Dermis microvascular lymphatic vessel endothelial cell (primary cell): ENCODE results near the gene FNDC4. TPM values are rescaled to one million over a fixed set of nuclear protein-coding genes. Genes with fewer than 3 reads are reported as not detected.

ENCODE experiments used
- DNase-seq, 2 donors: peaks; one replicate each; pipeline versions ENCODE4 v3.0.0 to v3.0.0-alpha.2; 2010; ENCODE audit warnings: low read depth in 2 of 2
- total RNA-seq: library from RNA; depleted of rRNA; stranded (reverse); fragments of >200 nt; gene quantifications from 2 replicates; pipeline ENCODE4 v1.2.1, GENCODE V29; 2014

Gene FNDC4
- total RNA-seq, 1 donor from 2014 or later, result 10.0 TPM

- peak in 1 of 2 donors; percentile 17 for DNase-seq
These were observed 586 bp downstream of the FNDC4 start for GRCh38 chr2:27494284-27494943.

- no peak for DNase-seq
These were observed 1.1 kb downstream of the FNDC4 start for GRCh38 chr2:27493948-27494283.

DNA sequence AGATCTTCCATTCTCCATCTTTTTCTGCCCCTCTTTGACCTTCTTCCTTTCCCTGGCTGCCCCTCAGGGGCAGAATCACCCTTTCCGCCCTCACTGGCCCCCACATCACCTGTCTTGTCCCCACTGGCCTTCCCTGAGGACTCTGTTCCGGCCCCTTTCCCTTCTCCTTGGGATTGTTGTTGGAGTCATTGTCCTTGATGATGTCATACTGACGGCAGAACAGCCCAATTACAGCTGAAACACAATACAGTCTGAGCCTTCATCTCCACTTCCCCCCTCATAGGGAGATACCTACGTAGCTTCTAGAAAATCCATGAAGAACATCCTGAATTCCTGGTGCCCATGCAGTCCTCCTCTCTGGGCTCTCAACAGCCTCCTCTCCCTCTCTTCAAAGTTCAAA is 2.4 kb downstream of the FNDC4 start:
- no peak for DNase-seq

- DNase-seq, result peak; percentile 98 to 99
These were observed 5.3 kb downstream of the FNDC4 start, which contains the start of gene IFT172 for GRCh38 chr2:27489498-27490397. TSS of gene IFT172 (minus strand) at chr2:27489743. CDS start at chr2:27489653, 90 bp downstream.

- peak in 1 of 2 donors; percentile 36 for DNase-seq
These were observed 5.9 kb downstream of the FNDC4 start for GRCh38 chr2:27489118-27489497.

GRCh38 chr2:27485496-27485895 is 9.5 kb downstream of the FNDC4 start:
- DNase-seq, result no peak

- no peak for DNase-seq
These were observed 23.0 kb downstream of the FNDC4 start for GRCh38 chr2:27471961-27472360.

DNA sequence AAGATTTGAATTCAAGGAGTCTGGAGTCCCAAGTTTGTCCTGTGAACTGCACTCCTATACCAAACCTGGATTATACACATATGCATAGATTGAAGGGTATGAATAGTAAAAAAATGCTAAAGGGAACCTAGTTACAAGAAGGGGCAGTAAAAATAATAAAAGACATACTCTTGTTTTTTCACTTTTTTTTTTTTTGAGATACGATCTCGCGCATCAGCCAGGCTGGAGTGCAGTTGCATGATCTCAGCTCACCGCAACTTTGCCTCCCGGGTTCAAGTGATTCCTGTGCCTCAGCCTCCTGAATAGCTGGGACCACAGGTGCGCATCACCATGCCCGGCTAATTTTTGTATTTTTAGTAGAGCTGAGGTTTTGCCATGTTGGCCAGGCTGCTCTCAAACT is 30.6 kb downstream of the FNDC4 start:
- no peak for DNase-seq

- DNase-seq, result no peak
These were observed 33.9 kb downstream of the FNDC4 start for GRCh38 chr2:27461118-27461517.

GRCh38 chr2:27453968-27454367 is 41.0 kb downstream of the FNDC4 start:
- no peak for DNase-seq

- DNase-seq, result no peak
These were observed 43.9 kb downstream of the FNDC4 start for GRCh38 chr2:27451095-27451494.

DNA sequence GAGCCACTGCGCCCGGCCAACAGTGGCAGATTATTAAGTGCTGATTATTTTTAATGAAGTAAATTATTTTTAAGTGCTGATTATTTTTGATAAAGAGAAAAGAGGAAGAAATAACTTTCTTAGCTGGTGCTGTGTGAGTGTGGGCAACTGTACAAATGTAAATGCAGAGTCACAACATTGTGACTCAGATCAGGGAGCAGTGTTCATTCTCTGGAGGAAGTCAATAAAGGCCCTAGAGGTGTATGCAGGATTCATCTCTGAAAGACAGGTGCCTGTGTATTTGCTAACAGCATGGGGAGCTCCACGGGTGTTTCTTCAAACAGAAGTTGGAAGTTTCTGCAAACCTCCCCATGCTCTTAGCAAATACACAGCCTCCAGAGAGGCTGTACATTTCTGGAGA is 46.6 kb downstream of the FNDC4 start:
- no peak for DNase-seq

- no peak for DNase-seq
These were observed 48.9 kb downstream of the FNDC4 start for GRCh38 chr2:27446057-27446456.

GRCh38 chr2:27445615-27446014 is 49.4 kb downstream of the FNDC4 start:
- DNase-seq, result no peak

DNA sequence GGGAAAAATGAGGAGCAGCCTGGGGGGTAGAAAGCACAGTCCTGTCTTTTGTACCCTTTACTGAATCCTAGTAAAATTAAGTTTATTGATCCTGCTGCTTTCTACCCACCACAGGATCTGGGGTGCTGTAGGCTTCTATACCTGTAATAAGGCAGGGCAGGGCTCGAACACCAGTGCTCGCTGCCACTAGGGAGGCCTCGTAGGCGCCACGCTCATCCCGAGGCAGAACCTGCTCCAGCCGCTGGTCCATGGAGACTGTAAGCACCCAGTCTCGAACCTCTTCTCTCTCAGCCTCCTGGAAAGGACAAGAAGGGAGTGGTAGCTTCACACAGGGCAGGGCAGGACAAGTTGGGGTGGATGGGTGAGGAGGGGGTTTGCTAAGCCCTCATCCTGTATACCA is 49.8 kb downstream of the FNDC4 start:
- no peak for DNase-seq

DNA sequence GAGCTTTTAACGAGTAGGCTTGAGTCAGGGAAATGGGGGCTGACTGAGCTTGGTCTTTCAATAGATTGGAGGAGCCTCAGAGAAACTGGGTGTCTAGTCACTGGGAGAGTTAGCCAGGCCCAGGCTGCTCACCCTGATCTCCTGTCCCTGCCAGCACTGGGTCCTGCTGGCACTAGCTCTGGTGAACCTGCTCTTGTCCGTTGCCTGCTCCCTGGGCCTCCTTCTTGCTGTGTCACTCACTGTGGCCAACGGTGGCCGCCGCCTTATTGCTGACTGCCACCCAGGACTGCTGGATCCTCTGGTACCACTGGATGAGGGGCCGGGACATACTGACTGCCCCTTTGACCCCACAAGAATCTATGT is 52.1 kb downstream of the FNDC4 start:
- no peak for DNase-seq

DNA sequence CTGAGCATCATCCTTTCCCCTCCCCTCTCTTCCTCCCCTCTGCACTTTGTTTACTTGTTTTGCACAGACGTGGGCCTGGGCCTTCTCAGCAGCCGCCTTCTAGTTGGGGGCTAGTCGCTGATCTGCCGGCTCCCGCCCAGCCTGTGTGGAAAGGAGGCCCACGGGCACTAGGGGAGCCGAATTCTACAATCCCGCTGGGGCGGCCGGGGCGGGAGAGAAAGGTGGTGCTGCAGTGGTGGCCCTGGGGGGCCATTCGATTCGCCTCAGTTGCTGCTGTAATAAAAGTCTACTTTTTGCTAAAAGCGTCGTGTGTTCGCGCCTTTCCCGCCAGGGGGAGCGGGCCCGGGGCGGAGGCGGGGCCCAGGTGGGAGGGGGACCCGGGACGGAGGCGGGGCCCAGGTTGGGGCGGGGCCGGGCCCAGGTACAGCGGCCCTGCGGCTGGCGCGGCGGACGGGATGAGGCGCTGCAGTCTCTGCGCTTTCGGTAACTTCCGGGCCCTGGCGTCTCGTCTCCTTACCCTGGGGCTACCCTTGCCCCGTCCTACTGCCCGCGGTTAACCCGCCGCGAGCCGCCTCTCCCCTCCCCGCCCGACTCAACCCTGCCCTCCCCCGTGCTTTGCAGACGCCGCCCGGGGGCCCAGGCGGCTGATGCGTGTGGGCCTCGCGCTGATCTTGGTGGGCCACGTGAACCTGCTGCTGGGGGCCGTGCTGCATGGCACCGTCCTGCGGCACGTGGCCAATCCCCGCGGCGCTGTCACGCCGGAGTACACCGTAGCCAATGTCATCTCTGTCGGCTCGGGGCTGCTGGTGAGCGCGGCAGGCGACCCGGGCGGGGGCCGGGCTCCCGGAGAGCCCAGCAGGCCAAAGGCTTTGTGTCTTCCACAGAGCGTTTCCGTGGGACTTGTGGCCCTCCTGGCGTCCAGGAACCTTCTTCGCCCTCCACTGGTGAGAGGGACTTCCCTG is 52.8 kb downstream of the FNDC4 start, which contains the start of gene KRTCAP3:
TSS of gene KRTCAP3 (plus strand) at position 424 of the 962 bp plus-strand sequence. CDS start at position 456, 32 bp downstream.
- no peak for DNase-seq
